GM12874 (cell line): ENCODE measurements around the gene MMP28.

ENCODE experiments used
- CTCF ChIP-seq: IDR thresholded peaks from 2 replicates; pipeline ENCODE4 v1.5.1; 2011; ENCODE audit warnings: low read depth, mild to moderate bottlenecking, control low read depth, low read length, moderate library complexity; ENCODE audit not compliant: insufficient read depth

Gene MMP28

GRCh38 chr17:35732806-35733136 is 62.7 kb downstream of the MMP28 start:
- no peak for TF ChIP-seq CTCF

GRCh38 chr17:35731917-35732805 is 63.3 kb downstream of the MMP28 start:
- TF ChIP-seq CTCF = no peak

GRCh38 chr17:35731239-35731916 is 64.1 kb downstream of the MMP28 start, which contains the start of gene RASL10B:
TSS of gene RASL10B (plus strand) at chr17:35731639. CDS start at chr17:35735185, 3,546 bp downstream.
- no peak for TF ChIP-seq CTCF

GRCh38 chr17:35730400-35731005 is 64.9 kb downstream of the MMP28 start:
- TF ChIP-seq CTCF = no peak

- no peak for TF ChIP-seq CTCF
Observed at GRCh38 chr17:35729405-35729833, 66.0 kb downstream of the MMP28 start.

- TF ChIP-seq CTCF = no peak
Observed at GRCh38 chr17:35728551-35728950, 66.9 kb downstream of the MMP28 start.

GRCh38 chr17:35727635-35728034 is 67.8 kb downstream of the MMP28 start:
- TF ChIP-seq CTCF = no peak
